Thoracic aorta (tissue), 2 donors: ENCODE measurements around the gene ABLIM3. TPM values are rescaled to one million over a fixed set of nuclear protein-coding genes. Genes with fewer than 3 reads are reported as not detected.

Source experiments
- ATAC-seq: fragments of 150-250 bp; one replicate; pipeline ENCODE4 v1.8.0; 2017; ENCODE audit warnings: low read depth; ENCODE audit not compliant: insufficient number of reproducible peaks, low FRiP score
- DNase-seq: peaks from one replicate; pipeline ENCODE4 v3.0.0-alpha.2; 2020; ENCODE audit warnings: low spot score
- H3K27ac ChIP-seq, 2 donors: fragments of 200-600 bp; sonication (generic); 1 replicate in 1 of 2; 2 replicates in 1 of 2; pipeline ENCODE4 v1.5.1; 2016; ENCODE audit warnings: mild to moderate bottlenecking in 2 of 2, moderate library complexity in 2 of 2
- H3K27me3 ChIP-seq: fragments of 200-600 bp; sonication (generic); replicated peaks from 2 replicates; pipeline ENCODE4 v1.6.0; 2016; ENCODE audit warnings: mild to moderate bottlenecking; ENCODE audit not compliant: insufficient read depth
- H3K36me3 ChIP-seq: fragments of 200-600 bp; sonication (generic); one replicate; pipeline ENCODE4 v1.5.1; 2016
- H3K4me1 ChIP-seq, 2 donors: fragments of 200-600 bp; sonication (generic); 1 replicate in 1 of 2; 2 replicates in 1 of 2; pipeline versions ENCODE4 v1.5.1 to v1.6.0; 2016; ENCODE audit warnings: low read depth in 2 of 2, mild to moderate bottlenecking in 1 of 2; ENCODE audit not compliant: control insufficient read depth in 1 of 2
- H3K4me3 ChIP-seq: fragments of 200-600 bp; sonication (generic); 2 replicates; pipeline ENCODE4 v1.5.1; 2016; ENCODE audit warnings: mild to moderate bottlenecking
- H3K9me3 ChIP-seq: fragments of 200-600 bp; sonication (generic); 2 replicates; pipeline ENCODE4 v1.5.1; 2016
- total RNA-seq, 2 donors: library from RNA; depleted of rRNA; stranded (reverse); fragments of >200 nt; gene quantifications; one replicate each; pipeline versions ENCODE4 v1.1.0 to v1.2.3, GENCODE V29; 2016
- TF ChIP-seq, protein P1 (sequence below): fragments of 200-600 bp; sonication (generic); IDR thresholded peaks from one replicate; pipeline ENCODE4 v1.5.1; 2019; ENCODE audit warnings: antibody characterized with exemption

ABLIM3 gene
- total RNA-seq, 2 donors from 2014 or later = 23.0 to 41.2 TPM

DNA sequence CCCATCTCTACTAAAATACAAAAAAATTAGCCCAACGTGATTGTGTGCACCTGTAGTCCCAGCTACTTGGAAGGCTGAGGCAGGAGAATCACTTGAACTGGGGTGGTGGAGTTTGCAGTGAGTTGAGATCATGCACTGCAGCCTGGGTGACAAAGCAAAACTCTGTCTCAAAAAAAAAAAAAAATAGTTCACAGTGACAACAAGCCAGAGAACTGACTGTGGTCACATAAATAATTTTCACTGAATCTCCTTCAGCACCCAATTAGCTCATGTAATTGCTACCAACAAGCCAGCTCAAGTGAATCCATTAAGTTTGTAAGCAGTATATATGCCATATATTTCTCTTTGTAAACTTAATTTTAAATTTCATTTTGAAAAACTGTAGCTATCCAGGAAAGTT, 115.8 kb downstream of the ABLIM3 start:
- TF ChIP-seq, protein P1, sequence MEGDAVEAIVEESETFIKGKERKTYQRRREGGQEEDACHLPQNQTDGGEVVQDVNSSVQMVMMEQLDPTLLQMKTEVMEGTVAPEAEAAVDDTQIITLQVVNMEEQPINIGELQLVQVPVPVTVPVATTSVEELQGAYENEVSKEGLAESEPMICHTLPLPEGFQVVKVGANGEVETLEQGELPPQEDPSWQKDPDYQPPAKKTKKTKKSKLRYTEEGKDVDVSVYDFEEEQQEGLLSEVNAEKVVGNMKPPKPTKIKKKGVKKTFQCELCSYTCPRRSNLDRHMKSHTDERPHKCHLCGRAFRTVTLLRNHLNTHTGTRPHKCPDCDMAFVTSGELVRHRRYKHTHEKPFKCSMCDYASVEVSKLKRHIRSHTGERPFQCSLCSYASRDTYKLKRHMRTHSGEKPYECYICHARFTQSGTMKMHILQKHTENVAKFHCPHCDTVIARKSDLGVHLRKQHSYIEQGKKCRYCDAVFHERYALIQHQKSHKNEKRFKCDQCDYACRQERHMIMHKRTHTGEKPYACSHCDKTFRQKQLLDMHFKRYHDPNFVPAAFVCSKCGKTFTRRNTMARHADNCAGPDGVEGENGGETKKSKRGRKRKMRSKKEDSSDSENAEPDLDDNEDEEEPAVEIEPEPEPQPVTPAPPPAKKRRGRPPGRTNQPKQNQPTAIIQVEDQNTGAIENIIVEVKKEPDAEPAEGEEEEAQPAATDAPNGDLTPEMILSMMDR = no peak
- no peak overlapping the region for H3K4me3 ChIP-seq
- no peaks in the 10 kb centered on the region for H3K9me3 ChIP-seq
- no peak overlapping the region for H3K27ac ChIP-seq
- ATAC-seq = no peak
- H3K27me3 ChIP-seq = no peaks in the 10 kb centered on the region
- no peaks in the 10 kb centered on the region for H3K36me3 ChIP-seq
- H3K4me1 ChIP-seq = no peaks in the 10 kb centered on the region
- no peak for DNase-seq

DNA sequence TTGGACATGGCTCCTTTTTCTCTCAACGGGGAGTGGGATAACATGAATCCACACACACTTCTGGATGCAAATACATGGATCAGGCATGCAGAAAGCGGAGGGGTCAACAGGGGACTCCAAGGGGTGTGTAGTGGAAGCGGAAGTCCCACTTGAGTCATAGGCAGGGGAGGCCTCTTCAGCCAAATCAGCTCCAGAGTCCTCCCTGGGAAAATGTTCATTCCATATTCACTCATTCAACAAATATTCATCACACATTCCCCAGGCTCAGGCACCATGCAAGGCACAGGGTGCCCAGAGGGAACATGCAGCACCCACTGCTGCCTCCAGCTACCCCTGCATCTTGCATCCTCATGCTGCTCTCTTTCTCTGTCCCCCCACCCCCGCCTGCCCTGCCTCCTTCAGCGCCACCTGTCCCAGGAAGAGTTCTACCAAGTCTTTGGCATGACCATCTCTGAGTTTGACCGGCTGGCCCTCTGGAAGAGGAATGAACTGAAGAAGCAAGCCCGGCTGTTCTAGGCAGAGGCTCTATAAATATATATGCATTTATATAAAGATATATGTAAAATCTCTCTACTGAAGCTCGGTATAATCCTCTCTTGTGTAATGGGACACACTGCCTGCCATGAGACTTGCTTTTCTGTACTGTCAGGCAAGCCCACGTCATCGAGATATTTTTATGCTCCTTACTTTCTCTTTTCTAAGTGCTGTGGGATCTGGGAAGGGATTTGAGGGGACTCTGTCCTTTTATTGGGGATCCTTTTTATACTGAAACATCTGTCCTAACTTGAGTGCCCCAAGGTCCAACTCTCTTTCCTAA, 116.8 kb downstream of the ABLIM3 start:
- no peak for ATAC-seq
- H3K27me3 ChIP-seq = no peaks in the 10 kb centered on the region
- TF ChIP-seq, protein P1 = no peak
- no peaks in the 10 kb centered on the region for H3K36me3 ChIP-seq
- DNase-seq = no peak
- no peak overlapping the region for H3K27ac ChIP-seq
- no peaks in the 10 kb centered on the region for H3K9me3 ChIP-seq
- H3K4me3 ChIP-seq = no peak overlapping the region
- H3K4me1 ChIP-seq = no peaks in the 10 kb centered on the region

DNA sequence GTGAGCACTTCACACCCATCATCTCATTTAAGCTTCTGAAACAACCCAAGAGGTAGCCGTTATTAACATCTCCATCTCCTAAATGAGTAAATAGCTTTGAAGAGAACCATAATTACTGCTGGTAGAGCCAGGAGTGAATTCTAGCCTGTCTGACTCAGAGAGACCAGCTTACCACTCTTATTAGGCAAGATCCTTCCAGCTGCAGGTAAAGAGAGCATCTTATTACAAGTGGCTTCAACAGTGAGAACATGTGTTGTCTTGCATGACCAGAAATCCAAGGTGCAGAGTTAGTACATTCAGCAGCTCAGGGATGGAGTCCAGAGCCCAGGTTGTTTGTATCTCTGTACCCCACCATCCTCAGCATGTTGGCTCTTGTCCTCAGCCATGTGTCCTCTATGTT, 119.5 kb downstream of the ABLIM3 start:
- ATAC-seq = no peak
- TF ChIP-seq, protein P1 = no peak
- no peak for DNase-seq

DNA sequence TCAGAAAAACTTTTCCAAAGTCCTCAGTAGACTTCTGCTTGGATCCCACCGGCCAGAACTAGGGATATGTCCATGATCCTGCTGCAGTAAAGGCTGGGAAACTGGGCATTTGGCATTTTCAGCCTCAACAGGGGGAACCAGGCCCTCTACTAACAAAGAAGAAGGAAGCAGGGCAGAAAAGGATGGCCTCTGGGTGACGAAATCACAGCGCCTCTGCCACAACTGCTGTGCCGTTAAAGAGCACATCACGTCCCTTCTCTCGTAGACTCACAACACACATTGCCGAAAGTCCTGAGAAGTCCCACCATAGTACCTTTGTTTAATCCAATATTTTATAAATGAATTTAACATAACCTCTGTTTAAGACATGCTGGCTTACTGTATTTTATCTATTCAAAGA, 120.0 kb downstream of the ABLIM3 start:
- TF ChIP-seq, protein P1 = no peak
- no peaks in the 10 kb centered on the region for H3K27me3 ChIP-seq
- no peak overlapping the region for H3K4me3 ChIP-seq
- no peaks in the 10 kb centered on the region for H3K9me3 ChIP-seq
- no peak for DNase-seq
- no peak overlapping the region for H3K27ac ChIP-seq
- no peaks in the 10 kb centered on the region for H3K4me1 ChIP-seq
- H3K36me3 ChIP-seq = no peaks in the 10 kb centered on the region
- ATAC-seq = no peak

More for the DNA sequence above, 119.5 kb downstream of the ABLIM3 start:
- Histone ChIP-seq H3K27ac (no peak overlapping the region), H3K4me3 (no peak overlapping the region), H3K4me1 (no peaks in the 10 kb centered on the region), H3K27me3 (no peaks in the 10 kb centered on the region), H3K36me3 (no peaks in the 10 kb centered on the region), H3K9me3 (no peaks in the 10 kb centered on the region)

DNA sequence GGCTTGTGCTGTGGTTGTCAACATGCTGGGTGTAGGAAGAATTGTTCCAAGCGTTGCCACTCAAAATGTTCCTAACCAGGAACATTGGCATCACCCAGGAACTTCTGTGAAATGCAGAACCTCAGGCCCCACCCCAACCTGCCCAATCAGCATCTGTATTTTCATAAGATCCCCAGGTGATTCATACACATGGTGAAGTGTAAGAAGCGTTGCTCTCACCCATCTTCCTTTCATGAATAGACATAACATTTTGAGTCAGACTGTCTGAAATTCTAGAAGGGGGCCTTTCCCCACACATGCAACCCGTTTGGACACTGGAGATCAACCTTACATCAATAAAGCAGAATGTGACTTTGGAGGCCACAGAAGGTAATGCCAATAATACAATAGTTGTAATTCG, 121.0 kb downstream of the ABLIM3 start:
- Histone ChIP-seq H3K27me3 (no peaks in the 10 kb centered on the region), H3K4me1 (no peaks in the 10 kb centered on the region), H3K36me3 (no peaks in the 10 kb centered on the region), H3K9me3 (no peaks in the 10 kb centered on the region), H3K27ac (no peak overlapping the region), H3K4me3 (no peak overlapping the region)
- DNase-seq (no peak), ATAC-seq (no peak)
- TF ChIP-seq, protein P1 = no peak
